Colonic mucosa (tissue), 4 donors: ENCODE data around the gene SNX30. TPM values are rescaled to one million over a fixed set of nuclear protein-coding genes. Genes with fewer than 3 reads are reported as not detected.

Source experiments
- DNase-seq: peaks from one replicate; pipeline ENCODE4 v3.0.0-alpha.2; 2020
- H3K27ac ChIP-seq: fragments of 200-600 bp; one replicate; pipeline ENCODE4 v1.8.0; 2021
- H3K27me3 ChIP-seq: fragments of 200-600 bp; one replicate; pipeline ENCODE4 v1.8.0; 2021
- H3K36me3 ChIP-seq: fragments of 200-600 bp; one replicate; pipeline ENCODE4 v1.8.0; 2021
- H3K4me1 ChIP-seq: fragments of 200-600 bp; one replicate; pipeline ENCODE4 v1.8.0; 2021; ENCODE audit warnings: mild to moderate bottlenecking
- H3K4me3 ChIP-seq: fragments of 200-600 bp; one replicate; pipeline ENCODE4 v1.8.0; 2021
- H3K9ac ChIP-seq, 2 donors: one replicate each; pipeline ENCODE4 v1.7.0; 2013; ENCODE audit warnings: control low read depth in 2 of 2, low read depth in 2 of 2, low read length in 2 of 2
- H3K9me3 ChIP-seq: fragments of 200-600 bp; one replicate; pipeline ENCODE4 v1.8.0; 2021
- intact Hi-C: fragments of 100-400 bp; cut with DNase I; formaldehyde crosslinking; loops from one replicate; pipeline ENCODE4 v1.14.1; 2022
- total RNA-seq, 2 donors: library from RNA; stranded (reverse); fragmentation: NEBNext Ultra II Directional in 1 of 2; extraction: Animal tissue kit (Norgen Biotek cat#: 25700) in 1 of 2; gene quantifications; one replicate each; pipeline ENCODE4 v1.2.1, GENCODE V29; 2021
- TF ChIP-seq, protein P1 (sequence below): fragments of 200-600 bp; IDR thresholded peaks from one replicate; pipeline ENCODE4 v1.8.0; 2022; ENCODE audit warnings: antibody characterized with exemption, mild to moderate bottlenecking
- donor health status: healthy.
- donor health status: DM: no; HTN: no; CAD: no.
- donor health status: DM: no; HTN: no; CAD: no.

The SNX30 gene
- total RNA-seq, 2 donors from 2014 or later, result 17.1 to 30.3 TPM

DNA sequence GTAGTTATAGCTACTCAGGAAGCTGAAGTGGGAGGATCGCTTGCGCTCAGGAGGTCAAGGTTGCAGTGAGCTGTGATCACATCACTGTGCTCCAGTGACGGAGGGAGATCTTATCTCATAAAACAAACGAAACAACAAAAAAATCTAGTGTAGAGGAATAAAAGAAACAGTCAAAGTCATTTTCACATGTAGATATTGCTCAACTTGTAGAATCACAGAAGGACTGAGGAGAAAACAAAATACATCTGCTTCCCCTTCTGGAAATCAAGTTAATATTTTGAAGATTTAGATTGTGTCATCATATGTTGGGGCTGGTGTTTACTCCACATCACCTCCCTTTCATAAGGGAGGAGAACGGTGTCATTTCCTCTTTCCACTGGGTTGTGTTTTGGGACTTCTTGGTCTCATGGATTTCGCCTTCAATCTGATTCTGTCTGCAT, 148.3 kb downstream of the SNX30 start:
- no peaks in the 10 kb centered on the region for H3K36me3 ChIP-seq
- intact Hi-C loops, result loop anchor here (10.0 kb wide), 1 partner anchor 56 kb away; no protein-coding TSS in a partner anchor
- H3K4me3 ChIP-seq, result no peak overlapping the region
- no peaks in the 10 kb centered on the region for H3K9me3 ChIP-seq
- H3K27ac ChIP-seq, result no peak overlapping the region
- H3K27me3 ChIP-seq, result no peaks in the 10 kb centered on the region
- TF ChIP-seq, protein P1, sequence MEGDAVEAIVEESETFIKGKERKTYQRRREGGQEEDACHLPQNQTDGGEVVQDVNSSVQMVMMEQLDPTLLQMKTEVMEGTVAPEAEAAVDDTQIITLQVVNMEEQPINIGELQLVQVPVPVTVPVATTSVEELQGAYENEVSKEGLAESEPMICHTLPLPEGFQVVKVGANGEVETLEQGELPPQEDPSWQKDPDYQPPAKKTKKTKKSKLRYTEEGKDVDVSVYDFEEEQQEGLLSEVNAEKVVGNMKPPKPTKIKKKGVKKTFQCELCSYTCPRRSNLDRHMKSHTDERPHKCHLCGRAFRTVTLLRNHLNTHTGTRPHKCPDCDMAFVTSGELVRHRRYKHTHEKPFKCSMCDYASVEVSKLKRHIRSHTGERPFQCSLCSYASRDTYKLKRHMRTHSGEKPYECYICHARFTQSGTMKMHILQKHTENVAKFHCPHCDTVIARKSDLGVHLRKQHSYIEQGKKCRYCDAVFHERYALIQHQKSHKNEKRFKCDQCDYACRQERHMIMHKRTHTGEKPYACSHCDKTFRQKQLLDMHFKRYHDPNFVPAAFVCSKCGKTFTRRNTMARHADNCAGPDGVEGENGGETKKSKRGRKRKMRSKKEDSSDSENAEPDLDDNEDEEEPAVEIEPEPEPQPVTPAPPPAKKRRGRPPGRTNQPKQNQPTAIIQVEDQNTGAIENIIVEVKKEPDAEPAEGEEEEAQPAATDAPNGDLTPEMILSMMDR, result no peak
- DNase-seq, result no peak
- H3K9ac ChIP-seq, result no peak overlapping the region
- no peaks in the 10 kb centered on the region for H3K4me1 ChIP-seq

DNA sequence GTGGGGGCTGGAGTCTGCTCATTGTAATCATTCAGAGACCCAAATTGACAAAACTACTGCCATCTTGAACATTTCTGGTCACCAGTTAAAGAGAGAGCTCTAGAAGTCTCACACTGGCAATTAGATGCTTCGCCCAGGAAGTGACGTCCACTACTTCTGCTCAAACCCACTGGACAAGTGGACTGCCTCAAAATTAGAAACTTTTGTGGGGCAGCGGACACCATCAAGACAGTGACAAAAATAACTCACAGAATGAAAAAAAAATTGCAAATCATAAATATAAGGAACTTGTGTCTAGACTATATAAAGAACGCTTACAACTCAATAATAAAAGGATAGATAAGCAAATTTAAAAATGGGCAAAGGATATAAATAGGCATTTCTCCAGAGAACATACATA, 149.9 kb downstream of the SNX30 start:
- no peaks in the 10 kb centered on the region for H3K27me3 ChIP-seq
- no peak overlapping the region for H3K27ac ChIP-seq
- intact Hi-C loops, result no loop called here
- no peak overlapping the region for H3K9ac ChIP-seq
- H3K4me3 ChIP-seq, result no peak overlapping the region
- H3K9me3 ChIP-seq, result no peaks in the 10 kb centered on the region
- DNase-seq, result no peak
- H3K36me3 ChIP-seq, result no peaks in the 10 kb centered on the region
- TF ChIP-seq, protein P1, result no peak
- H3K4me1 ChIP-seq, result no peaks in the 10 kb centered on the region

DNA sequence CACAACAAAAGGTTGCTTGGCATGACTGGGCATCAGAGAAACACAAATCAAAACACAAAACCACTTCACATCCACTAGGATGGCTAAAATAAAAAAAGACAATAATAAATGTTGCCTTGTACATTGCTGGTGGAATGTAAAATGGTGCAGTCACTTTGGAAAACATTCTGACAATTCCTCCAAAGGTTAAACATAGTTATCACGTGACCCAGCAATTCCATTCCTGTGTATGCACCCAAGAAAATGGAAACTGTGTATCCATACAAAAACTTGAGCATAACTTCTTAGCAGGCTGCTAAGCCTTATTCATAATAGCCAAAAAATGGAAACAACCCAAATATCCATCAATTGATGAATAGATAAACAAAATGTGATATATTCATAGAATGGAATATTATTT, 150.3 kb downstream of the SNX30 start:
- no peak overlapping the region for H3K9ac ChIP-seq
- no peak overlapping the region for H3K27ac ChIP-seq
- DNase-seq, result no peak
- no peaks in the 10 kb centered on the region for H3K9me3 ChIP-seq
- intact Hi-C loops, result no loop called here
- no peaks in the 10 kb centered on the region for H3K36me3 ChIP-seq
- H3K4me3 ChIP-seq, result no peak overlapping the region
- TF ChIP-seq, protein P1, result no peak
- H3K4me1 ChIP-seq, result no peaks in the 10 kb centered on the region
- H3K27me3 ChIP-seq, result no peaks in the 10 kb centered on the region

DNA sequence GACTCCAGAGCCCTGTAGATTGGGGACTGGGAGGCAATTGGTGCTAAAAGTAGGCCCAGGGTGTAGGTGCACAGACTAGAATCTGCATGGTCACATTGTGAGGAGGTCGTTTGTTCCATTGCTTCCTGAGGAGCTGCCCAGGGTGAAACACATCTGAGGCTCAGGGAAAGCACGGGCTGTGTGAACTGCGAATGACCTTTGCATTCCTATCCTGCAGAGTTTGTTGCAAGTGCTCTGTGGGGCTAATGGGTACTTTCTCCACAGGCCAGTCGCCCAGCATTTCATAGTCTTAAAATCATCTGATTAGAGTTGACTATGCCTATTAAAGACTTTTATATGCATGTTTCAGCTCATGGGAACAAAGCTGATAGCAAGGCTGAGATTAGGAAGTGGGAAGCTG, 154.5 kb downstream of the SNX30 start:
- Histone ChIP-seq H3K4me1 (no peaks in the 10 kb centered on the region), H3K4me3 (no peak overlapping the region), H3K36me3 (no peaks in the 10 kb centered on the region), H3K27ac (no peak overlapping the region), H3K27me3 (no peaks in the 10 kb centered on the region), H3K9me3 (no peaks in the 10 kb centered on the region), H3K9ac (no peak overlapping the region)
- intact Hi-C loops, result no loop called here
- TF ChIP-seq, protein P1, result no peak
- no peak for DNase-seq

DNA sequence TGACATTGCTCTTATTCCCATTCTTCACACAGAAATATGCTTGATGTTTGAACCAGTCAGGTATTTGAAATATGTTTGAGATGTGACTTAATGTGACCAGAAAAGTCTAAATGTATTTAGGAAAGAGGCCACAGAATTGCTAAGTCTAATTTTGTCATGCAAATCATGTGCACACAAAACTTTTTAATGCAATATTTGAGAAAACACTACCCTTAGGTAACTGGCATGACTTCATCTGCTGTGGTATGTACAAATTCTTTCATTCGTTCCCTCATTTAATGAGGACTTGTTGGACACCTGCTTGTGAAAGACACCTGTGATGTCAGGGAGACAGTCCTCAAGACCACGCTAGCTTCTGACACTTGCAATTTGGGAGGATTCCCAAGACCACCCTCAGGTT, 161.2 kb downstream of the SNX30 start:
- intact Hi-C loops, result no loop called here

More for the DNA sequence above, 161.2 kb downstream of the SNX30 start:
- H3K36me3 ChIP-seq, result no peaks in the 10 kb centered on the region
- no peak for DNase-seq
- H3K9ac ChIP-seq, result no peak overlapping the region
- no peaks in the 10 kb centered on the region for H3K27me3 ChIP-seq
- TF ChIP-seq, protein P1, result no peak
- H3K4me1 ChIP-seq, result no peaks in the 10 kb centered on the region
- no peaks in the 10 kb centered on the region for H3K9me3 ChIP-seq
- H3K4me3 ChIP-seq, result no peak overlapping the region
- H3K27ac ChIP-seq, result no peak overlapping the region
